Suppressor macrophage treated with lipopolysaccharide for 4 hours (primary cell): ENCODE measurements around the gene WDR77.

Source experiments
- DNase-seq: peaks from one replicate; pipeline ENCODE4 v3.0.0-alpha.2; 2020

Gene WDR77

GRCh38 chr1:111424281-111424680 is 24.8 kb downstream of the WDR77 start:
- no peak for DNase-seq

- DNase-seq, result no peak
Measured at GRCh38 chr1:111422546-111423391, 26.3 kb downstream of the WDR77 start.

- no peak for DNase-seq
Measured at GRCh38 chr1:111420377-111420776, 28.7 kb downstream of the WDR77 start.

GRCh38 chr1:111419037-111419436 is 30.0 kb downstream of the WDR77 start:
- no peak for DNase-seq

GRCh38 chr1:111417755-111418154 is 31.3 kb downstream of the WDR77 start:
- DNase-seq, result no peak

- no peak for DNase-seq
Measured at GRCh38 chr1:111415461-111415860, 33.6 kb downstream of the WDR77 start.

GRCh38 chr1:111414756-111415155 is 34.3 kb downstream of the WDR77 start:
- DNase-seq, result no peak

- DNase-seq, result no peak
Measured at GRCh38 chr1:111412839-111413238, 36.2 kb downstream of the WDR77 start.

- DNase-seq, result no peak
Measured at GRCh38 chr1:111407301-111407700, 41.8 kb downstream of the WDR77 start.

GRCh38 chr1:111406321-111406768 is 42.7 kb downstream of the WDR77 start:
- no peak for DNase-seq

GRCh38 chr1:111404588-111404987 is 44.5 kb downstream of the WDR77 start:
- DNase-seq, result no peak

GRCh38 chr1:111402083-111402482 is 47.0 kb downstream of the WDR77 start:
- no peak for DNase-seq

- peak; percentile 70 for DNase-seq
Measured at GRCh38 chr1:111399792-111400610, 49.1 kb downstream of the WDR77 start.

GRCh38 chr1:111392460-111392945 is 56.6 kb downstream of the WDR77 start:
- DNase-seq, result peak; percentile 21

GRCh38 chr1:111392042-111392441 is 57.0 kb downstream of the WDR77 start:
- no peak for DNase-seq
